OCI-LY3 (cell line): ENCODE data around the gene YJU2.

ENCODE experiments used
- H2AFZ ChIP-seq: fragments of 200-600, 300-600 bp; shearing (Covaris generic); 2 replicates; pipeline ENCODE4 v1.6.0; 2014; ENCODE audit warnings: antibody characterized with exemption, low read depth, low read length
- H3K27ac ChIP-seq: fragments of 200-600, 300-600 bp; sonication (generic); 2 replicates; pipeline ENCODE4 v1.5.1; 2014; ENCODE audit warnings: mild to moderate bottlenecking, low read length, moderate library complexity, mixed read lengths
- H3K27me3 ChIP-seq: fragments of 200-600, 300-600 bp; sonication (generic); 2 replicates; pipeline ENCODE4 v1.6.1; 2014; ENCODE audit warnings: low read depth, low read length, mixed read lengths
- H3K36me3 ChIP-seq: fragments of 200-600, 300-600 bp; sonication (generic); replicated peaks from 2 replicates; pipeline ENCODE3; 2014; ENCODE audit warnings: low read depth, low read length, mixed read lengths
- H3K4me1 ChIP-seq: fragments of 300-600, 200-600 bp; sonication (generic); 2 replicates; pipeline ENCODE4 v1.6.1; 2014; ENCODE audit warnings: low read length, mixed read lengths
- H3K4me2 ChIP-seq: fragments of 200-600, 300-600 bp; sonication (generic); 2 replicates; pipeline ENCODE4 v1.6.1; 2014; ENCODE audit warnings: low read length, mixed read lengths
- H3K4me3 ChIP-seq: fragments of 300-600, 200-600 bp; sonication (generic); 2 replicates; pipeline ENCODE4 v1.5.1; 2014; ENCODE audit warnings: antibody characterized with exemption, mild to moderate bottlenecking, low read length, moderate library complexity
- H3K79me2 ChIP-seq: fragments of 300-600, 200-600 bp; shearing (Covaris generic); 2 replicates; pipeline ENCODE4 v1.6.1; 2014; ENCODE audit warnings: mild to moderate bottlenecking, low read length, mixed read lengths
- H3K9ac ChIP-seq: fragments of 300-600, 200-600 bp; shearing (Covaris generic); 2 replicates; pipeline ENCODE4 v1.6.0; 2014; ENCODE audit warnings: mild to moderate bottlenecking, low read length, moderate library complexity
- H3K9me3 ChIP-seq: fragments of 200-600, 300-600 bp; shearing (Covaris generic); 2 replicates; pipeline ENCODE4 v1.6.1; 2014; ENCODE audit warnings: low read length, mixed read lengths; ENCODE audit not compliant: insufficient read depth
- H4K20me1 ChIP-seq: fragments of 200-600, 300-600 bp; sonication (generic); 2 replicates; pipeline ENCODE4 v1.6.1; 2016; ENCODE audit warnings: low read length, mixed read lengths; ENCODE audit not compliant: insufficient read depth
- CTCF ChIP-seq: fragments of 200-600, 300-600 bp; sonication (generic); IDR thresholded peaks from 2 replicates; pipeline ENCODE4 v1.5.1; 2014; ENCODE audit warnings: antibody characterized with exemption, low read length, low read depth
- EZH2phosphoT487 ChIP-seq: fragments of 200-600 bp; shearing (Covaris generic); IDR thresholded peaks from 2 replicates; pipeline ENCODE4 v1.6.1; 2018; ENCODE audit warnings: antibody characterized with exemption, mixed run types, low read depth

YJU2 gene

GRCh38 chr19:4266253-4267000, 19.5 kb downstream of the YJU2 start:
- Histone ChIP-seq H3K4me2 (no peak overlapping the region), H3K27ac (no peak overlapping the region), H3K27me3 (no peaks in the 10 kb centered on the region), H3K9me3 (no peaks in the 10 kb centered on the region), H3K4me3 (no peak overlapping the region), H3K9ac (no peak overlapping the region), H3K79me2 (no peaks in the 10 kb centered on the region), H2AFZ (no peak overlapping the region), H3K4me1 (peaks cover 5% of the 10 kb centered on the region; the same call in 1 of the 2 replicates), H4K20me1 (no peaks in the 10 kb centered on the region), H3K36me3 (peaks cover 12% of the 10 kb centered on the region)
- TF ChIP-seq EZH2phosphoT487 (no peak), CTCF (no peak)

GRCh38 chr19:4267101-4267900, 20.4 kb downstream of the YJU2 start:
- H3K79me2 ChIP-seq, result no peaks in the 10 kb centered on the region
- H3K27ac ChIP-seq, result no peak overlapping the region
- no peaks in the 10 kb centered on the region for H3K27me3 ChIP-seq
- H4K20me1 ChIP-seq, result no peaks in the 10 kb centered on the region
- H3K9ac ChIP-seq, result no peak overlapping the region
- H3K36me3 ChIP-seq, result peaks cover 14% of the 10 kb centered on the region
- TF ChIP-seq CTCF, result peak; percentile 80
- TF ChIP-seq EZH2phosphoT487, result no peak
- no peak overlapping the region for H3K4me3 ChIP-seq
- no peaks in the 10 kb centered on the region for H3K9me3 ChIP-seq
- peaks cover 5% of the 10 kb centered on the region; the same call in 1 of the 2 replicates for H3K4me1 ChIP-seq
- no peak overlapping the region for H2AFZ ChIP-seq
- H3K4me2 ChIP-seq, result no peak overlapping the region

GRCh38 chr19:4267901-4268815, 21.3 kb downstream of the YJU2 start:
- H3K4me1 ChIP-seq, result peaks cover 5% of the 10 kb centered on the region; the same call in 1 of the 2 replicates
- TF ChIP-seq EZH2phosphoT487 (no peak), CTCF (no peak)
- H4K20me1 ChIP-seq, result no peaks in the 10 kb centered on the region
- no peak overlapping the region for H3K27ac ChIP-seq
- H3K9me3 ChIP-seq, result no peaks in the 10 kb centered on the region
- no peak overlapping the region for H3K4me2 ChIP-seq
- no peaks in the 10 kb centered on the region for H3K79me2 ChIP-seq
- no peak overlapping the region for H3K4me3 ChIP-seq
- H2AFZ ChIP-seq, result no peak overlapping the region
- no peaks in the 10 kb centered on the region for H3K27me3 ChIP-seq
- peaks cover 14% of the 10 kb centered on the region for H3K36me3 ChIP-seq
- no peak overlapping the region for H3K9ac ChIP-seq
